Cardiac fibroblast (primary cell): Measurements from ENCODE around the gene ASXL1.

Experiments
- DNase-seq, 2 donors: peaks; one replicate each; pipeline versions ENCODE4 v3.0.0 to v3.0.0-alpha.2; 2010; ENCODE audit warnings: low read depth in 2 of 2
- H3K4me3 ChIP-seq, 2 donors: replicated peaks in 1 of 2; 1 replicate in 1 of 2; 2 replicates in 1 of 2; pipeline ENCODE4 v1.5.1; 2011; ENCODE audit warnings: low read depth in 2 of 2, low read length in 2 of 2, mild to moderate bottlenecking in 2 of 2, moderate library complexity in 1 of 2
- TF ChIP-seq, protein P1 (sequence below): IDR thresholded peaks from one replicate; pipeline ENCODE4 v1.5.1; 2011; ENCODE audit warnings: low read depth, mild to moderate bottlenecking, low read length, inconsistent platforms

The ASXL1 gene

DNA sequence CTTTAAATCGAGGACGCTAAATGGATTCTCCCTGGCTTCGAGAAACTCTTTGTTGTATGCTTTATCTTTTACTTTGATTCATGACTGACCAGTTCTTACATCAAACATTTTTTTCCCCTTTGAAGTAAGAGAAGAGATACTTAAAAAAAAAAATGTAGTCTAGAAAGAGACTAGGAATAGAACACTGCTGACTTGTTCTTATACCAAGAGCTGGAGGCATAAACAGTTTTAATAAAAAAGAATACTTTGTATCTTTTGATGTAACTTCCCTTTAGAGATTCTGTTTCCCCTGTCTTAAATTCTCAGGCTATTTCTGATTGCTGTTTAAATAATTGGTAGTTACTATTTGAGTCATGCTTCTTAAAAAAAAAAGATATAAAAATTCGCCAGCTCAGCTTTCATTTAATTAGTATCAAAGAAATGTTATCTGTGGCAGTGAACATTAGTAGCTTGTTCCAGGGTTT lies 4.8 kb downstream of the ASXL1 start:
- H3K4me3 ChIP-seq, result no peak overlapping the region
- TF ChIP-seq, protein P1, sequence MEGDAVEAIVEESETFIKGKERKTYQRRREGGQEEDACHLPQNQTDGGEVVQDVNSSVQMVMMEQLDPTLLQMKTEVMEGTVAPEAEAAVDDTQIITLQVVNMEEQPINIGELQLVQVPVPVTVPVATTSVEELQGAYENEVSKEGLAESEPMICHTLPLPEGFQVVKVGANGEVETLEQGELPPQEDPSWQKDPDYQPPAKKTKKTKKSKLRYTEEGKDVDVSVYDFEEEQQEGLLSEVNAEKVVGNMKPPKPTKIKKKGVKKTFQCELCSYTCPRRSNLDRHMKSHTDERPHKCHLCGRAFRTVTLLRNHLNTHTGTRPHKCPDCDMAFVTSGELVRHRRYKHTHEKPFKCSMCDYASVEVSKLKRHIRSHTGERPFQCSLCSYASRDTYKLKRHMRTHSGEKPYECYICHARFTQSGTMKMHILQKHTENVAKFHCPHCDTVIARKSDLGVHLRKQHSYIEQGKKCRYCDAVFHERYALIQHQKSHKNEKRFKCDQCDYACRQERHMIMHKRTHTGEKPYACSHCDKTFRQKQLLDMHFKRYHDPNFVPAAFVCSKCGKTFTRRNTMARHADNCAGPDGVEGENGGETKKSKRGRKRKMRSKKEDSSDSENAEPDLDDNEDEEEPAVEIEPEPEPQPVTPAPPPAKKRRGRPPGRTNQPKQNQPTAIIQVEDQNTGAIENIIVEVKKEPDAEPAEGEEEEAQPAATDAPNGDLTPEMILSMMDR, result no peak
- DNase-seq, result no peak

DNA sequence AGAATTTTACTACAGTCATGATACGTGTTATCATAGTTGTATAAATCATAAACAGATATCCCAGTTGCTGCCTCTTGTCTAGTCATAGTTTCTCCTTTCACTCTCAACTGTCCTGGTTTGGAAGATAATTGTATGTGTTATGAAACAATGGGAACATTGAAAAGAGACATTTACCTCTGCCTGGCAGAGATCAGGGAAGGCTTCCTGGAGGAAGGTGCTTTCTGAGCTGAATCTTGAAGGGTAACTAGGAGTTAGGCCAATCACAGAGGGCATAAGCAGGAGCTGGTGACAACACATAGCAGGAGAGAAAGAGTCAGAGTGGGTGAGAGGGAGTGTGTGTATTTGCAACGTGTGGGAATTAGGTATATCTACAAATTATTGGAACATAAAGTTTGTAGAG lies 5.4 kb downstream of the ASXL1 start:
- no peak for DNase-seq
- no peak overlapping the region for H3K4me3 ChIP-seq
- TF ChIP-seq, protein P1, result no peak

DNA sequence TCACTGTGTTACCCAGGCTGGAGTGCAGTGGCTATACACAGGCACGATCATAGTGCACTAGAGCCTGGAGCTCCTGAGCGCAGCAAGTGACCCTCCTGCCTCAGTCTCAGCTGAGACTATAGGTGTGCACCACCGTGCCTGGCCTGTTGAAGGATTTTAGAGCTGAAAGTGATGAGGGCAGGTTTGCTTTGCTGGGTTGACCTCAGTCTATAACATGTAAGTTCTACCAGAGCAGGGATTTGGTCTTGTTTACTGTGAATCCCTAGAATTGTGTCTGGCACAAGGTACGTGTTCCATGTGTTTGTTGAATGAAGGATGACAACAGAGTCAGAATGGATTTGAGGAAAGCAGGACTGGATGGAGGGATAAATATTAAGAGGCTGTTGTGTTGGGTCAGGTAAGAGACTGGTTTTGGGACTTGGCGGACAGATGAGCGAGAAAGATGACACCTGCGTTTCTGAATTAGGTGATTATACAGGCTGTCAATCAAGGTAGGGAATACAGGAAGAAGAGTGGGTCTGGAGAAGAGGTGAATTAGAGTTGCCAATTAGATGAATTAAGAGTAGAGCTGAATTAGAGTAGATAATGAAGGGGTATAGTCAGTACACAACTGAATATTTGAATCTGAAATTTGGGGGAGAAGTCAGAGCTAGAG lies 6.5 kb downstream of the ASXL1 start:
- TF ChIP-seq, protein P1, result no peak
- DNase-seq, result no peak
- no peak overlapping the region for H3K4me3 ChIP-seq

DNA sequence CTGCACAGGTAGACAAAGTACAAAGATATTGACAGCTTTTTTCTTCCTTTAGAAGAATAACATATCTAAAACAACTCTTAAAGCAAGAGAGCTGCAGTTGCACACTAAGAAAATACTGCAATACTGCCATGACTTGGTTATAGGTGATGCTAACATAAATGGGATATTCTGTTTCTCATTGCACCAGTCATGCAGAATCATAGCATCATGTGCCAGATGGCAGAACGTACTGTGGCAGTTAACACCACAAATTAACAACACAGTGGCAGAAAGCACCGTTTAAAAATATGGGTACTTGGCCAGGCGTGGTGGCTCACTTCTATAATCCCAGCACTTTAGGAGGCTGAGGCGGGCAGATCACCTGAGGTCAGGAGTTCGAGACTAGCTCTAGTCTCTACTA lies 7.4 kb downstream of the ASXL1 start:
- H3K4me3 ChIP-seq, result no peak overlapping the region
- TF ChIP-seq, protein P1, result no peak
- DNase-seq, result no peak

DNA sequence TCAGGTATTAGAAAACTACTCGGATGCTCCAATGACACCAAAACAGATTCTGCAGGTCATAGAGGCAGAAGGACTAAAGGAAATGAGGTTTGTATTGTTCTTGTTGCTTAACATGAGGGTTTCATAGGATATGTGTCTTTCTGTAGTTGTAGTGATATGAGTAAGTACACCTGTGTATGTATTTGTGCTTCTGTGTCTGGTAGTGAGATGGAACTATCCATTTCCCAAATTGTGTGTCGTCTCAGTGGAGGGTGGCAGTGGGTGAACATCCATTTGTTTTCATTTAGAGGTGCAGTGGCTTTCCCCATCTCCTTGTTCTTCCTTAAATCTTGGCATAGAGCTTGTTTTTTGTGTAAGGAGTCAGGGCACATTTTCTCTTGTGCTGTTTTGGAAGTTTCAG lies 8.2 kb downstream of the ASXL1 start:
- no peak for DNase-seq
- TF ChIP-seq, protein P1, result no peak
- H3K4me3 ChIP-seq, result no peak overlapping the region

DNA sequence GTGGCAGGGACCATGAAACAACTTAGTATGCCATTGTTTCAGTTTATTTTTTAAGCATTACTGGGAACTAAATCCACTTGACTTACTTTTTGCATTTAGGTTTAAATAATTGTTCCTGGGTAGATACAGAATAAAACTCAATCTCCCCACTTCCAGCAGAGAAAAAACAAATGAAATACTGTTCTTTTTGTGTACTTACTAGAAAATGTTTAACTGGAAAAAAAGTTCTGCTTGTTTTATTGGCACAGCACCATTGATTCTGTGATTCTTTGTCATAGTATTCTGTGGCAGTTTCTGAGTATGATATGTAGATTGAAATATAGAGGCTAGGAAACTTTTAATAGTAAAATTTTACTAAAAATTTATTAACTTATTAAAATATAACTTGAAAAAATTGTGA lies 10.2 kb downstream of the ASXL1 start:
- no peak for DNase-seq
- H3K4me3 ChIP-seq, result no peak overlapping the region
- TF ChIP-seq, protein P1, result no peak

DNA sequence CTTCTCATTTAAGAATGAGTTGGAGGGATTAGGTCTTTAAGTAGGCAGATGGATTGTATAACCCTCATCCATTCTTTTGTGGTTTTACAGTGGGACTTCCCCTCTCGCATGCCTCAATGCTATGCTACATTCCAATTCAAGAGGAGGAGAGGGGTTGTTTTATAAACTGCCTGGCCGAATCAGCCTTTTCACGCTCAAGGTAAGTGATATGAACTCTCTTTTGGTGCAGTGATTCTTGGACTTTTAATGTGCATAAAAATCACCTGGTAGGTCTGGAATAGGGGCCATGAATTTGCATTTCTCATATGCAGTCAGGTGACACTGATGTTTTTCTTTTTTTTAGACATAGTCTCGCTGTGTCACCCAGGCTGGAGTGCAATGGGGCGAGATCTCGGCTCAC lies 10.8 kb downstream of the ASXL1 start:
- DNase-seq, result peak in 1 of 2 donors; percentile 33
- TF ChIP-seq, protein P1, result no peak

More for the DNA sequence above, 10.8 kb downstream of the ASXL1 start:
- H3K4me3 ChIP-seq, result no peak overlapping the region
